ENCODE measurements around the gene UBQLN3.

Gene UBQLN3

GRCh38 chr11:5505363-5506048 lies 4.3 kb downstream of the UBQLN3 start:
- no peak for DNase-seq (ENCODE audit: low spot score)

- no peak for DNase-seq (ENCODE audit: low spot score)
Measured at GRCh38 chr11:5504403-5504921, 5.3 kb downstream of the UBQLN3 start.

- no peak for DNase-seq (ENCODE audit: low spot score)
Measured at GRCh38 chr11:5500393-5500801, 9.4 kb downstream of the UBQLN3 start.

- no peak for DNase-seq (ENCODE audit: low spot score)
Measured at GRCh38 chr11:5499671-5500070, 10.1 kb downstream of the UBQLN3 start.

GRCh38 chr11:5489576-5490357 lies 20.0 kb downstream of the UBQLN3 start:
- DNase-seq (ENCODE audit: low spot score), result no peak

GRCh38 chr11:5488798-5489399 lies 20.9 kb downstream of the UBQLN3 start:
- DNase-seq (ENCODE audit: low spot score), result no peak

GRCh38 chr11:5488385-5488784 lies 21.4 kb downstream of the UBQLN3 start, which contains the start of gene OR52D1:
TSS of gene OR52D1 (plus strand) at chr11:5488685. CDS start at chr11:5488707, 22 bp downstream.
- DNase-seq (ENCODE audit: low spot score), result no peak

- DNase-seq (ENCODE audit: low spot score), result no peak
Measured at GRCh38 chr11:5486421-5486820, 23.3 kb downstream of the UBQLN3 start.

GRCh38 chr11:5486003-5486402 lies 23.8 kb downstream of the UBQLN3 start:
- DNase-seq (ENCODE audit: low spot score), result no peak

- DNase-seq (ENCODE audit: low spot score), result no peak
Measured at GRCh38 chr11:5476186-5476819, 33.5 kb downstream of the UBQLN3 start.

GRCh38 chr11:5473921-5474320 lies 35.8 kb downstream of the UBQLN3 start:
- no peak for DNase-seq (ENCODE audit: low spot score)

- no peak for DNase-seq (ENCODE audit: low spot score)
Measured at GRCh38 chr11:5467527-5467926, 42.2 kb downstream of the UBQLN3 start.

- DNase-seq (ENCODE audit: low spot score), result no peak
Measured at GRCh38 chr11:5460983-5461621, 48.7 kb downstream of the UBQLN3 start.

Data from left forelimb (tissue), 1 donor.